Vagina (tissue), 2 donors: Measurements from ENCODE around the gene MAML3. TPM values are rescaled to one million over a fixed set of nuclear protein-coding genes. Genes with fewer than 3 reads are reported as not detected.

Experiments used
- DNase-seq, 2 donors: peaks; one replicate each; pipeline ENCODE4 v3.0.0-alpha.2; 2017; ENCODE audit errors: extremely low spot score in 2 of 2
- H3K27ac ChIP-seq: fragments of 200-600 bp; sonication (generic); one replicate; pipeline ENCODE4 v1.5.1; 2019
- H3K27me3 ChIP-seq: fragments of 200-600 bp; sonication (generic); one replicate; pipeline ENCODE4 v1.5.1; 2019
- H3K36me3 ChIP-seq, 2 donors: fragments of 200-600 bp; sonication (generic); one replicate each; pipeline ENCODE4 v1.5.1; 2017 to 2019
- H3K4me1 ChIP-seq: fragments of 200-600 bp; sonication (generic); one replicate; pipeline ENCODE4 v1.5.1; 2019
- H3K4me3 ChIP-seq, 2 donors: fragments of 200-600 bp; sonication (generic); 1 replicate in 1 of 2; 2 replicates in 1 of 2; pipeline ENCODE4 v1.5.1; 2016 to 2019
- H3K9me3 ChIP-seq: fragments of 200-600 bp; sonication (generic); one replicate; pipeline ENCODE4 v1.5.1; 2019
- CTCF ChIP-seq, 3 experiments: fragments of 450-650 bp in 2 of 3; fragments of 200-600 bp in 1 of 3; sonication (generic) in 1 of 3; IDR thresholded peaks; one replicate each; pipeline ENCODE4 v1.5.1; 2017 to 2019; ENCODE audit warnings: antibody characterized with exemption in 3 of 3, mild to moderate bottlenecking in 2 of 3, moderate library complexity in 2 of 3
- POLR2A ChIP-seq, 2 donors: fragments of 450-650 bp; IDR thresholded peaks; one replicate each; pipeline ENCODE4 v1.6.1; 2017; ENCODE audit warnings: antibody characterized with exemption in 2 of 2, mild to moderate bottlenecking in 2 of 2, moderate library complexity in 2 of 2
- POLR2AphosphoS5 ChIP-seq, 2 donors: sonication (generic); formaldehyde crosslinking; IDR thresholded peaks; one replicate each; pipeline ENCODE4 v1.9.0; 2017; ENCODE audit warnings: antibody characterized with exemption in 2 of 2, mild to moderate bottlenecking in 2 of 2, low read depth in 1 of 2; ENCODE audit not compliant: insufficient read depth in 1 of 2
- intact Hi-C: fragments of 100-400 bp; cut with DNase I; formaldehyde crosslinking; loops from one replicate; pipeline ENCODE4 v1.15.1; 2023
- total RNA-seq: library from RNA; depleted of rRNA; stranded (reverse); fragments of >200 nt; gene quantifications from one replicate; pipeline ENCODE4 v1.2.3, GENCODE V29; 2016

The MAML3 gene
- total RNA-seq, 1 donor from 2014 or later = 16.2 TPM

- Histone ChIP-seq H3K4me1 (peaks cover 74% of the 10 kb centered on the region), H3K27me3 (no peaks in the 10 kb centered on the region), H3K36me3 (no peaks in the 10 kb centered on the region), H3K27ac (peak overlapping the region; percentile 39), H3K9me3 (no peaks in the 10 kb centered on the region), H3K4me3 (no peak overlapping the region)
- DNase-seq = no peak
- intact Hi-C loops = no loop called here
- TF ChIP-seq POLR2AphosphoS5 (IDR thresholded peaks at IDR 0.05; ENCODE audit: insufficient read depth in 1 of 2, low read depth in 1 of 2) (no peak), POLR2A (IDR thresholded peaks at IDR 0.05) (no peak), CTCF (IDR thresholded peaks at IDR 0.05) (no peak)
Measured at GRCh38 chr4:140095694-140096482, 58.1 kb downstream of the MAML3 start.

DNA sequence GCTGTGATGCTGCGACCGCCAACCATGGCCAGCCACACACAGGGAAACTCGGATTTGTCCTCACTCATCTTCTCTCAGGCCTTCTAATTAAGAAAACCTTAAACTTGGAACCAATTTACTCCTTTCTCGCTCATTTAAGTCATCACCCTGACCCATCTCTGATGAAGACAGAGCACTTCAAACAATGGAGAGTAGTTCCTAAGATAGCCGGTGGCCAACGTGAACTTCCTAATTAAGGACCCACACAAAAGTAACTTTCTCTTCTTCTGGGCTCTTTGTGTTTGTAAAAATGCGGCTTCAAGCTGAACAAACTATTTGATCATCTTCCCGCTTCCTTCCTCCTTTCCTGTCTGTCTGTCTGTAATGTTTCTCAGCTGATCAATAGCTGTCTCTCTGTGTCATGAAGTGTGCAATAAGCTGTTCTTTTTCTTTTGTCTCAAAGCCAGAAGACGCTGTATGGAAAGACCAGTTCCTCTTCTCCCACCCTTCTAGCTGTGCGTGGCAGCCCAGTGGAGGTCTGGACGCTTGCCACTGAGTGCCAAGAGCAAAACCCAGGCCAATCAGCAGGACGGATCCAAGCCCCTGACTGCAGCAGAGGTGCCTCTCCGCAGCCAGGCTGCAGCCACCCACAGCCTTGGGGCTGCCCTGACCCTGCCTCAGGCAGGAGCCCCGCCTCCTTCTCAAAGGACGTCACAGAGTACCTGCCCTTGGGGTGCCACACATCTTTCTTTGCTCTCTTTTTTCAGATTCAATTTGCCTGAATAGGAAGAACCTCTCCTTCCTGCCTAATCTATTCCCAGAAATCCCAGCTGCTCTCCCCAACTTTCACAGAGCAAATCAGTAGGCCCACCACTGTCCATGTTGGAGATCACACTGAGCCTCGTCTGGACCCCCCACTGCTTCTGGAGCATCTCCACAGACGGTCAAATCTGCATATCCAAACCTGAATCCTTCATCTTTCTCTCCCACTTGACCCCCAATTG lies 59.3 kb downstream of the MAML3 start:
- intact Hi-C loops = no loop called here
- no peak for DNase-seq
- Histone ChIP-seq H3K9me3 (no peaks in the 10 kb centered on the region), H3K27me3 (no peaks in the 10 kb centered on the region), H3K36me3 (no peaks in the 10 kb centered on the region), H3K4me1 (peaks cover 69% of the 10 kb centered on the region), H3K27ac (peak overlapping the region; percentile 39), H3K4me3 (no peak overlapping the region)
- no peak for TF ChIP-seq POLR2A (IDR thresholded peaks at IDR 0.05)
- TF ChIP-seq CTCF (IDR thresholded peaks at IDR 0.05) = no peak
- TF ChIP-seq POLR2AphosphoS5 (IDR thresholded peaks at IDR 0.05; ENCODE audit: insufficient read depth in 1 of 2, low read depth in 1 of 2) = peak in 1 of 2 donors; percentile 17

GRCh38 chr4:140092094-140092851 lies 61.7 kb downstream of the MAML3 start:
- Histone ChIP-seq H3K27me3 (no peaks in the 10 kb centered on the region), H3K27ac (peak overlapping the region; percentile 61), H3K4me1 (peaks cover 44% of the 10 kb centered on the region), H3K4me3 (peak overlapping the region; percentile 35 to 44), H3K36me3 (no peaks in the 10 kb centered on the region), H3K9me3 (no peaks in the 10 kb centered on the region)
- TF ChIP-seq POLR2AphosphoS5 (IDR thresholded peaks at IDR 0.05; ENCODE audit: insufficient read depth in 1 of 2, low read depth in 1 of 2) (no peak), POLR2A (IDR thresholded peaks at IDR 0.05) (no peak)
- intact Hi-C loops = no loop called here
- DNase-seq = no peak

DNA sequence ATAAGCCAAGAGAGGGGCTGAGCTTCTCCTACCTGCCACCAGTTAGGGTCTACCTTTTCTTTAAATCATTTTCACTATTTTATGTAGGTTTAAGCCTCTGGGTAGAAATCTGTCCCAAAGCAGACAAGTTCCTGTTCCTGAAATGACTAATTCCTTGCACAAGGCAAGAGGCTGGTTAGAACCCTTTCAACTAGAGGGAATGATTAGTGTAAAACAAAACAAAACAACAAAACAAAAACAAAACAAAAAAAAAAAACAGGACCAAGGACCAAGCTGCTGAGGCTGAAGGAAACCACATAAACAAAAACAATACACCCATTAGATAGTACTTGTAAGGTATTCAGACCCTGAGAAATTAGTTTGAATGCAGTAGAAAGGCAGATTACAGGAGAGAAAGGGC lies 62.7 kb downstream of the MAML3 start:
- Histone ChIP-seq H3K4me1 (peaks cover 38% of the 10 kb centered on the region), H3K27me3 (no peaks in the 10 kb centered on the region), H3K27ac (no peak overlapping the region), H3K4me3 (no peak overlapping the region), H3K9me3 (no peaks in the 10 kb centered on the region), H3K36me3 (no peaks in the 10 kb centered on the region)
- DNase-seq = no peak
- intact Hi-C loops = no loop called here
- TF ChIP-seq POLR2AphosphoS5 (IDR thresholded peaks at IDR 0.05; ENCODE audit: insufficient read depth in 1 of 2, low read depth in 1 of 2) (no peak), CTCF (IDR thresholded peaks at IDR 0.05) (no peak), POLR2A (IDR thresholded peaks at IDR 0.05) (no peak)

DNA sequence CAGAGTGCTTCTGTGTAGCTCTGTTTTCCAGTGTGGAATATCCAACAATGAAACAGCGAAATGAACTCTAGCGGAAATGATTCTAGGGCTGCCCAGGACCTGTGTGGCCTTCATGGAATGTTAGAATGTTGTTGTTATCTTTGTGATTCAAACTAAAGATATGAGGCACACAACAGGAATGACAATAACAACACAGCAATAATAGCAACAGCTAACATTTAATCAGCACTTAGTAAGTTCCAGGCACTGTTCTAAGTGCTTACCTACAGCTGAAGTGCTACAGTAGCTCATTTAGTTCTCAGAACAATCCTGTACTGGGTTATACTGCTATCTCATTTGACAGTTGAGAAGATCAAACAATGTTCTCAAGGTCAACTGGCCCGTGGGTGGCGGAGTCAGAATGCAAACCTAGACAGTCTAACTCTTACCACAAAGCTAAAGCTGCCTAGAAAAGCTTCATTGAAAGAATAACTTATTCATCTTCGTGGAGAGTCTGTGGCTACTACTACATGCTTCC lies 63.7 kb downstream of the MAML3 start:
- no peak for DNase-seq
- no peaks in the 10 kb centered on the region for H3K36me3 ChIP-seq
- H3K4me3 ChIP-seq = no peak overlapping the region
- H3K9me3 ChIP-seq = no peaks in the 10 kb centered on the region
- no peak overlapping the region for H3K27ac ChIP-seq
- no peaks in the 10 kb centered on the region for H3K27me3 ChIP-seq
- no peak for TF ChIP-seq POLR2AphosphoS5 (IDR thresholded peaks at IDR 0.05; ENCODE audit: insufficient read depth in 1 of 2, low read depth in 1 of 2)
- no peak for TF ChIP-seq POLR2A (IDR thresholded peaks at IDR 0.05)
- TF ChIP-seq CTCF (IDR thresholded peaks at IDR 0.05) = no peak
- intact Hi-C loops = no loop called here
- H3K4me1 ChIP-seq = peaks cover 33% of the 10 kb centered on the region
